GM12878 (cell line): ENCODE data around the gene ARHGAP40. TPM values are rescaled to one million over a fixed set of nuclear protein-coding genes. Genes with fewer than 3 reads are reported as not detected.

ENCODE experiments used
- ATAC-seq: fragments of 200-7000 bp; cut with Tn5 transposase; 3 replicates; pipeline ENCODE4 v1.9.1; 2020; ENCODE audit warnings: mild to moderate bottlenecking, moderate library complexity
- BruUV-seq: library from RNA; stranded (reverse); fragments of 400-500 nt; replicated peaks from 2 replicates; lab custom pipeline; 2021; lab: Mats Ljungman, UMichigan
- CTCF ChIA-PET: fragments of 300-600 bp; sonication (Branson Sonifier 250); formaldehyde crosslinking; extraction: SDS; loops from one replicate; lab custom pipeline; 2021; ENCODE audit warnings: inconsistent platforms; lab: Yijun Ruan, JAX
- POLR2A ChIA-PET: fragments of 350-600 bp; formaldehyde crosslinking; extraction: SDS; loops from one replicate; lab custom pipeline; 2021; ENCODE audit warnings: inconsistent platforms; lab: Charles Lee
- RAD21 ChIA-PET: fragments of 300-600 bp; sonication (Branson Sonifier 250); formaldehyde crosslinking; loops from one replicate; lab custom pipeline; 2023; ENCODE audit warnings: antibody characterized with exemption; ENCODE audit not compliant: unreplicated experiment; lab: Charles Lee
- SMC1A ChIA-PET: fragments of 300-600 bp; sonication (Branson Sonifier 250); formaldehyde crosslinking; loops from one replicate; lab custom pipeline; 2023; ENCODE audit not compliant: unreplicated experiment, uncharacterized antibody; lab: Charles Lee
- DNase-seq: peaks from one replicate; pipeline ENCODE4 v3.0.0-alpha.2; 2011; ENCODE audit warnings: low read depth, low spot score
- FAIRE-seq: peaks from 3 replicates; lab custom pipeline; 2011; peaks lifted over from hg19 to GRCh38; lab: Jason Lieb, UNC
- H2AFZ ChIP-seq: 2 replicates; pipeline ENCODE4 v1.6.0; 2011; ENCODE audit warnings: low read depth, low read length, control low read depth; ENCODE audit not compliant: control insufficient read depth
- H3K27ac ChIP-seq: 2 replicates; pipeline ENCODE4 v1.5.1; 2011; ENCODE audit warnings: control low read depth; ENCODE audit not compliant: control insufficient read depth, insufficient read depth
- H3K27me3 ChIP-seq, 2 experiments: replicated peaks in 1 of 2; 2 replicates each; pipeline versions ENCODE4 v1.6.0 to v1.6.1; 2011; ENCODE audit warnings: low read length in 1 of 2; ENCODE audit not compliant: control insufficient read depth in 2 of 2, insufficient read depth in 2 of 2
- H3K36me3 ChIP-seq, 2 experiments: 2 replicates each; pipeline ENCODE4 v1.5.1; 2011; ENCODE audit warnings: low read length in 1 of 2; ENCODE audit not compliant: control insufficient read depth in 2 of 2, insufficient read depth in 2 of 2
- H3K4me1 ChIP-seq: 2 replicates; pipeline ENCODE4 v1.6.1; 2011; ENCODE audit warnings: mild to moderate bottlenecking, low read length, moderate library complexity, mixed read lengths; ENCODE audit not compliant: control insufficient read depth, insufficient read depth
- H3K4me2 ChIP-seq: 2 replicates; pipeline ENCODE4 v1.6.0; 2011; ENCODE audit warnings: control low read depth; ENCODE audit not compliant: control insufficient read depth, insufficient read depth
- H3K4me3 ChIP-seq: fragments of 200-600 bp; sonication (generic); 2 replicates; pipeline ENCODE4 v1.5.1; 2016
- H3K79me2 ChIP-seq: 2 replicates; pipeline ENCODE4 v1.6.0; 2011; ENCODE audit warnings: low read length; ENCODE audit not compliant: control insufficient read depth, insufficient read depth
- H3K9ac ChIP-seq: 2 replicates; pipeline ENCODE4 v1.8.0; 2011; ENCODE audit warnings: low read length, control low read depth, mixed read lengths; ENCODE audit not compliant: control insufficient read depth, insufficient read depth
- H3K9me3 ChIP-seq: replicated peaks from 3 replicates; pipeline ENCODE4 v1.5.1; 2011; ENCODE audit warnings: mild to moderate bottlenecking, low read length; ENCODE audit not compliant: control insufficient read depth, insufficient read depth
- H4K20me1 ChIP-seq: 2 replicates; pipeline ENCODE4 v1.6.0; 2011; ENCODE audit not compliant: control insufficient read depth, insufficient read depth
- EED ChIP-seq: sonication (generic); IDR thresholded peaks from 2 replicates; pipeline ENCODE4 v1.6.1; 2016; ENCODE audit warnings: antibody characterized with exemption, low read depth
- ESRRA ChIP-seq: IDR thresholded peaks from 2 replicates; pipeline ENCODE4 v1.6.1; 2012; ENCODE audit warnings: mild to moderate bottlenecking, low read length, improper control_type of control experiment
- MEF2B ChIP-seq: fragments of 450-650 bp; IDR thresholded peaks from 2 replicates; pipeline ENCODE4 v1.6.1; 2018; ENCODE audit warnings: mild to moderate bottlenecking, moderate library complexity; ENCODE audit not compliant: partially characterized antibody, poor library complexity, severe bottlenecking
- NFXL1 ChIP-seq: fragments of 450-650 bp; IDR thresholded peaks from 2 replicates; pipeline ENCODE4 v1.6.1; 2017; ENCODE audit warnings: antibody characterized with exemption, mild to moderate bottlenecking, borderline replicate concordance
- RBBP5 ChIP-seq: fragments of 200-600 bp; sonication (generic); conservative IDR thresholded peaks from 2 replicates; pipeline ENCODE4 v1.6.1; 2016
- SPI1 ChIP-seq: IDR thresholded peaks from 2 replicates; pipeline ENCODE4 v1.6.1; 2011; ENCODE audit warnings: low read depth, mild to moderate bottlenecking, low read length, moderate library complexity, borderline replicate concordance; ENCODE audit not compliant: insufficient read depth
- ZSCAN29 ChIP-seq: fragments of 450-650 bp; IDR thresholded peaks from 2 replicates; pipeline ENCODE4 v1.6.1; 2017; ENCODE audit warnings: mild to moderate bottlenecking, moderate library complexity
- ZZZ3 ChIP-seq: IDR thresholded peaks from 2 replicates; pipeline ENCODE4 v1.6.1; 2011; ENCODE audit warnings: low read depth; ENCODE audit not compliant: control insufficient read depth, insufficient read length
- WGBS: methylation state at CpG from one replicate; pipeline ENCODE4 v1.1.6; 2016; ENCODE audit warnings: low lambda C conversion rate; ENCODE audit not compliant: insufficient replicate concordance, insufficient coverage; ENCODE audit errors: missing lambda C conversion rate; 5-methylcytosine and 5-hydroxymethylcytosine counted together
- in situ Hi-C: fragments of 300-500 bp; cut with MboI; formaldehyde crosslinking; loops from 9 replicates; pipeline ENCODE4 v1.14.3; 2018; ENCODE audit warnings: mixed read lengths
- intact Hi-C: fragments of 100-400 bp; cut with micrococcal nuclease; formaldehyde crosslinking; loops from one replicate; pipeline ENCODE4 v1.14.2; 2022; ENCODE audit not compliant: unreplicated experiment
- polyA plus RNA-seq, 11 experiments: library from polyadenylated mRNA; depleted of rRNA in 4 of 11; unstranded in 6 of 11; stranded (reverse) in 5 of 11; fragments of >200 nt; fragmentation: Nextera tagmentation in 4 of 11; fragmentation: Illumina TruSeq in 1 of 11; extraction: Ambion mirVana in 4 of 11; extraction: Trizol in 1 of 11; gene quantifications; 1 replicate in 1 of 11; 2 replicates in 10 of 11; pipeline versions ENCODE4 v1.2.1 to v1.2.3, GENCODE V29; 2011 to 2016; ENCODE audit warnings: inconsistent platforms in 2 of 11, missing spikeins in 2 of 11, low read depth in 1 of 11
- total RNA-seq, 4 experiments: library from RNA; depleted of rRNA in 3 of 4; stranded (reverse); fragments of >200 nt in 3 of 4; fragmentation: Illumina TruSeq in 1 of 4; extraction: Trizol in 1 of 4; gene quantifications; 2 replicates each; pipeline versions ENCODE4 v1.2.1 to v1.2.3, GENCODE V29; 2013 to 2021

ARHGAP40 gene
- total and polyA plus RNA-seq, 10 of the 15 experiments (the other 5 are each of a cell fraction or from before 2014, with no cell fraction given): 0.06 to 0.07 TPM; not detected in 8

- TF ChIP-seq ESRRA: no peak
- no peak for TF ChIP-seq SPI1
- TF ChIP-seq NFXL1: no peak
- TF ChIP-seq MEF2B: no peak
- no peak for TF ChIP-seq RBBP5
- TF ChIP-seq ZSCAN29: no peak
- no peak for TF ChIP-seq EED
- TF ChIP-seq ZZZ3: no peak
- TF ChIP-seq, all 136 proteins: peak for 0
- ChIA-PET POLR2A (no interaction called here), CTCF (interaction anchor here (0.6 to 6.8 kb wide), 14 partner anchors 9 to 404 kb away, joined by 3 to 138 read pairs (median 4); partner anchors contain the start of gene ACTR5), RAD21 (interaction anchor here (0.7 to 6.4 kb wide), 6 partner anchors 16 to 405 kb away, joined by 3 to 46 read pairs (median 5); partner anchors contain the start of gene ACTR5), SMC1A (interaction anchor here (0.9 to 1.7 kb wide), 7 partner anchors 8 to 468 kb away, joined by 3 to 8 read pairs (median 4); no protein-coding TSS in a partner anchor)
- H3K27ac ChIP-seq: no peak overlapping the region
- no peak overlapping the region for H3K4me3 ChIP-seq
- H4K20me1 ChIP-seq: no peaks in the 10 kb centered on the region
- H3K9me3 ChIP-seq: no peaks in the 10 kb centered on the region
- no peak overlapping the region for H3K4me2 ChIP-seq
- 8% methylated on average over 3 of the region's 4 CpGs for WGBS
- no peak for ATAC-seq
- DNase-seq: no peak
- in situ Hi-C loops (loop anchor here (5.0 kb wide), 2 partner anchors 253 to 403 kb away; no protein-coding TSS in a partner anchor), intact Hi-C loops (loop anchor here (5.0 kb wide), 1 partner anchor 283 kb away; the partner anchor contains the start of gene FAM83D)
- peaks cover 0 to 3% of the 10 kb centered on the region in 2 experiments; a peak in 2 of 4 replicates for H3K27me3 ChIP-seq
- no peak overlapping the region for H2AFZ ChIP-seq
- H3K9ac ChIP-seq: no peak overlapping the region
- no peak for FAIRE-seq
- no peaks in the 10 kb centered on the region; the same call in none of the 2 replicates for H3K4me1 ChIP-seq
- BruUV-seq: no TSS peak
- no peaks in the 10 kb centered on the region for H3K36me3 ChIP-seq
- no peaks in the 10 kb centered on the region for H3K79me2 ChIP-seq
These were observed 43.1 kb downstream of the ARHGAP40 start for GRCh38 chr20:38644588-38645260.
